HEK293T (cell line): ENCODE results near the gene AGO1.
"Not testable (repeated sequence)": the region's sequence is repeated elsewhere in the genome, so short reads cannot be mapped to it uniquely, and the experiment has no call there.

ENCODE experiments used
- CTCF ChIA-PET: fragments of 350-600 bp; formaldehyde crosslinking; extraction: SDS; loops from one replicate; lab custom pipeline; 2021; ENCODE audit warnings: antibody characterized with exemption, inconsistent platforms; lab: Yijun Ruan, JAX
- POLR2A ChIA-PET: fragments of 350-600 bp; formaldehyde crosslinking; extraction: SDS; loops from one replicate; lab custom pipeline; 2020; ENCODE audit warnings: antibody characterized with exemption, inconsistent platforms; lab: Yijun Ruan, JAX
- DNase-seq: peaks from one replicate; pipeline ENCODE4 v3.0.0; 2012; ENCODE audit warnings: mixed read lengths; ENCODE audit errors: extremely low spot score
- ARNT ChIP-seq: fragments of 450-650 bp; IDR thresholded peaks from 2 replicates; pipeline ENCODE4 v1.6.1; 2017; ENCODE audit warnings: mild to moderate bottlenecking
- BHLHE40 ChIP-seq: fragments of 450-650 bp; IDR thresholded peaks from 2 replicates; pipeline ENCODE4 v1.6.1; 2016; ENCODE audit warnings: mild to moderate bottlenecking, moderate library complexity, borderline replicate concordance
- CTBP1 ChIP-seq: fragments of 450-650 bp; IDR thresholded peaks from 2 replicates; pipeline ENCODE4 v1.6.1; 2016; ENCODE audit warnings: borderline replicate concordance
- ELF4 ChIP-seq: fragments of 450-650 bp; IDR thresholded peaks from 2 replicates; pipeline ENCODE4 v1.6.1; 2017; ENCODE audit warnings: antibody characterized with exemption
- FOXA1 ChIP-seq: fragments of 450-650 bp; IDR thresholded peaks from 2 replicates; pipeline ENCODE4 v1.6.1; 2016; ENCODE audit warnings: mild to moderate bottlenecking
- FOXK2 ChIP-seq: fragments of 450-650 bp; IDR thresholded peaks from 2 replicates; pipeline ENCODE4 v1.6.1; 2016; ENCODE audit warnings: mild to moderate bottlenecking
- FOXM1 ChIP-seq: fragments of 450-650 bp; IDR thresholded peaks from 2 replicates; pipeline ENCODE4 v1.6.1; 2017; ENCODE audit warnings: mild to moderate bottlenecking, borderline replicate concordance
- HDGF ChIP-seq: fragments of 450-650 bp; IDR thresholded peaks from 2 replicates; pipeline ENCODE4 v1.6.1; 2017; ENCODE audit warnings: antibody characterized with exemption, borderline replicate concordance
- L3MBTL2 ChIP-seq: fragments of 450-650 bp; conservative IDR thresholded peaks from 2 replicates; pipeline ENCODE4 v1.6.1; 2016; ENCODE audit warnings: mild to moderate bottlenecking
- LEF1 ChIP-seq: fragments of 450-650 bp; IDR thresholded peaks from 2 replicates; pipeline ENCODE4 v1.6.1; 2017; ENCODE audit warnings: mild to moderate bottlenecking, borderline replicate concordance
- NFRKB ChIP-seq: fragments of 450-650 bp; IDR thresholded peaks from 2 replicates; pipeline ENCODE4 v1.6.1; 2016; ENCODE audit warnings: mild to moderate bottlenecking, moderate library complexity
- PKNOX1 ChIP-seq: fragments of 450-650 bp; IDR thresholded peaks from 2 replicates; pipeline ENCODE4 v1.6.1; 2016
- SP1 ChIP-seq: fragments of 450-650 bp; IDR thresholded peaks from 2 replicates; pipeline ENCODE4 v1.6.1; 2017
- SUZ12 ChIP-seq: fragments of 450-650 bp; IDR thresholded peaks from 2 replicates; pipeline ENCODE4 v1.6.1; 2016; ENCODE audit warnings: mild to moderate bottlenecking
- TARDBP ChIP-seq: fragments of 450-650 bp; IDR thresholded peaks from 2 replicates; pipeline ENCODE4 v1.6.1; 2016
- ZNF384 ChIP-seq: fragments of 450-650 bp; IDR thresholded peaks from 2 replicates; pipeline ENCODE4 v1.6.1; 2016

Gene AGO1

GRCh38 chr1:35945327-35945726 lies 62.3 kb downstream of the AGO1 start:
- CTCF ChIA-PET: no interaction called here
- POLR2A ChIA-PET: interaction anchor here (1.3 kb wide), 1 partner anchor 14 kb away, joined by 4 read pairs; the partner anchor contains the start of gene AGO3
- DNase-seq: no peak
- no peak for TF ChIP-seq PKNOX1
- TF ChIP-seq FOXM1: no peak
- TF ChIP-seq NFRKB: no peak
- no peak for TF ChIP-seq CTBP1
- no peak for TF ChIP-seq BHLHE40
- no peak for TF ChIP-seq FOXK2
- no peak for TF ChIP-seq L3MBTL2
- TF ChIP-seq SP1: no peak
- no peak for TF ChIP-seq LEF1
- no peak for TF ChIP-seq ARNT
- no peak for TF ChIP-seq FOXA1
- TF ChIP-seq ZNF384: no peak
- no peak for TF ChIP-seq TARDBP
- TF ChIP-seq ELF4: no peak

DNA sequence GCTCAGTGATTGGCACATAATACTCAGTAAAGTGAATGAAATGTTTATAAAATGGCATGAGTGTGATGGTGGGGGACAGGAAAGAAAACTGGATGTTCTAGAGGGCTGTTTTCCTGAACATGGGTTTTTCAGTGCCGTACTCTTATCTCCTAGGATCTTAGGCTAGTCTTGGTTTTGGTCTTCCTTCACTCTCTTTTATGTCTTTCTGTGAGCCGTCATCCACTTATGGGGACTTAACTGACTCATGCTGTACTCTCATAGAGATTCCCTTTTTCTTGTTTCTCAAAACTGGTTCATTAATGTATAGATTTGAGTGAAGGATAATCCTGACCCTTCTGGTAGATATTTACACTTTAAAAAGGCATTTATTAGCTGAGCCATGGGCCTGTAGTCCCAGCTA lies 64.5 kb downstream of the AGO1 start:
- CTCF ChIA-PET: no interaction called here
- POLR2A ChIA-PET: no interaction called here
- TF ChIP-seq CTBP1: no peak
- no peak for TF ChIP-seq NFRKB
- no peak for TF ChIP-seq TARDBP
- no peak for TF ChIP-seq ELF4
- no peak for TF ChIP-seq BHLHE40
- no peak for TF ChIP-seq ZNF384
- no peak for TF ChIP-seq FOXM1
- TF ChIP-seq PKNOX1: no peak
- no peak for TF ChIP-seq SP1
- TF ChIP-seq FOXK2: no peak

DNA sequence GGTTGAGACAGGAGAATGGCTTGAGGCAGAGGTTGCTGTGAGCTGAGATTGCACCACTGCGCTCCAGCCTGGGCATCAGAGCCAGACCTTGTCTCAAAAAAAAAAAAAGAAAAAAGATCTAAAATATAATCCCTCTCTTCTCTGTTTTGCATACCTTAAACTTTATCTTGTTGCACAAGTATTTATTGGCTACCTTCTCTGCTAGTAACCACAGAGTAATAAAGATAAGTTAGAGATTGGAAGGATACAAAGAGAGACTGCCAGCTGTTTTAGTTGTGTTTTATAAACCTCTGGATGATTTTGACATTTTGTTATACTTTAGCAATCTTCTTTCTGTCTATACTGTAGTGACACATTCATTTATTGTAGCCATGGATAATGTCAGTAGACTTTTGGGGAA lies 75.5 kb downstream of the AGO1 start:
- TF ChIP-seq ZNF384: no peak
- TF ChIP-seq NFRKB: no peak
- no peak for TF ChIP-seq PKNOX1
- no peak for TF ChIP-seq TARDBP
- no peak for TF ChIP-seq ARNT
- TF ChIP-seq FOXK2: no peak
- POLR2A ChIA-PET: interaction anchor here (1.2 kb wide), 1 partner anchor 28 kb away, joined by 5 read pairs; the partner anchor contains the start of gene AGO3
- no peak for DNase-seq
- CTCF ChIA-PET: no interaction called here

More for the DNA sequence above, 64.5 kb downstream of the AGO1 start:
- no peak for DNase-seq

DNA sequence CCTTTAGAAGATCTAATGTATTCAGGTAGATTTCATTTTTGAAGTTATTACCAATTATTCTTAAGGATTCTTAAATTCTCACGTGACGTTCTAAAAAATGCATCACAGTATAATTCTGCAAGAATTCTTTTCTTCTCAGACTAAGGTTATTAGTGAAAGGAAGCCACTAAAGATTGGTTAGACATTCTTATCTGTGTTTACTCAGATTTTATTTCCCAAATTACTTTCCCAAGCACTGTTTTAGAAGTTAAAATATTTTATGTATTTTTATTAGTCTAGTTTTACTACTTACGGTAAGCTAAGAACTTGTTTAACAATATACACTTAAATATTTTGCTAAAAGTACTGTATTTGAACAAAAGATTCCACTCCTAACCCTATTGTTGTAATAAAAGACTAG lies 76.3 kb downstream of the AGO1 start:
- CTCF ChIA-PET: no interaction called here
- DNase-seq: no peak
- POLR2A ChIA-PET: no interaction called here
- TF ChIP-seq FOXA1 (no peak), PKNOX1 (no peak), SP1 (no peak), CTBP1 (no peak), FOXM1 (no peak), ARNT (no peak), L3MBTL2 (no peak), BHLHE40 (no peak), LEF1 (no peak), TARDBP (no peak), HDGF (no peak), FOXK2 (no peak), ELF4 (no peak)

DNA sequence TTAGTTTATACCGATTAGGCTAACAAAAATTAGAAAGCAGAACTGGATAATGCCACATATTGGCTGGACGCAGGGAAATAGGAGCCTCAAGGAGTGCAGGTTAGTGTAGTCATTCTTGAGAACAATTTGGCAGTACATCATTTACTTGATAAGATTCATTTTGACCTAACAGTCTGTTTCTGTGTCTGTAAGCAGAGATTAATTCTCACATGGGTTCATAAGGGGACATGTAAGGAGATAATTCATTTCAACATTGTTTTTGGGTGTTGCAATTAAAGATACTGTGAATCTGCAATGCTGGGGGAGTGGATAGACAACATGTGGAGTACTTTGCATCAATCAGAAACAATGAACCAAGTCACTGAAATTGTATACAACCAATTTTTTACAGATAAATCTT lies 79.9 kb downstream of the AGO1 start:
- CTCF ChIA-PET: no interaction called here
- TF ChIP-seq SUZ12: no peak
- no peak for TF ChIP-seq CTBP1
- no peak for TF ChIP-seq ELF4
- no peak for TF ChIP-seq PKNOX1
- no peak for TF ChIP-seq LEF1
- TF ChIP-seq ARNT: no peak
- TF ChIP-seq FOXM1: no peak
- no peak for TF ChIP-seq FOXA1
- no peak for TF ChIP-seq L3MBTL2
- TF ChIP-seq BHLHE40: no peak
- no peak for TF ChIP-seq ZNF384
- no peak for TF ChIP-seq SP1
- no peak for TF ChIP-seq FOXK2
- no peak for TF ChIP-seq HDGF
- TF ChIP-seq NFRKB: no peak
- no peak for TF ChIP-seq TARDBP
- POLR2A ChIA-PET: no interaction called here
- DNase-seq: no peak

GRCh38 chr1:35964277-35964676 lies 81.3 kb downstream of the AGO1 start:
- CTCF ChIA-PET, DNase-seq, POLR2A ChIA-PET: not testable (repeated sequence)
